OCI-M1 (cell line): ENCODE results near the gene VAMP2.
A peak's percentile ranks its signal among the peaks of the same experiment; 100 is the strongest.

Experiments used
- DNase-seq: peaks from one replicate; lab custom pipeline; 2025; lab: John Stamatoyannopoulos, UW

The VAMP2 gene

DNA sequence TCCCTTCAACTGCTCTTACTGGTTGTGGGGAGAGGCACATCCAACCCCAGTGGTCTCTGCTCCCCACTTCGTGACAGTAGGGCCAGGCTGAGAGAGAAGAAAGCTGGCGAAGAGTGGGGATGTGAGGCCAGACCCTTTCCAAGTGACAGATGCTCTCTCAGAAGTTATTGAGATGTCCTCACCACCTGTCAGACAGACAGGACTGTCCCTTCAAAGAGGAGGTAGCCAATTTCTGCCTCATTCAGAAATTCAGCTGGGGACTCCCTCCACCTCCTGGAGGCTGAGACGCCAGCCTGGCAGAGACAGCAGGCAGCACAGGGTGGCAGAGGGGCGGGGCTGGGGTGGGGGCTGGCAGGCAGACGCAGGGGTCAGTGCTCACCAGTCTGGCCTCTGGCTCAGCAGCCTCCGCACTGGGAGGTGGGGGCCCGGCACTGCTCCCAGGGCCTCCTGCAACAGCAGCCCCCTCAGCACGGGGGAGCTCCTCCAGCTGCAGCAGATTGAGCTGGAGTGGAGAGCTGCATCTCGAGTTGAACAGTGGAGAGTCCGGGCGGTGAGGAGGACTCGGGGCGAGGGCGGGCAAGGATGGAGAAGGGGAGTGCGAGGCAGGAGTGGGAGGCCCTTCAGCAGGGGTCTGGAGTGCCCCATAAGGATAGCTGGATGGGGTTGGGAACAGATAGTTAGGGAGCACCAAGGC is 19.7 kb downstream of the VAMP2 start:
- DNase-seq = no peak

DNA sequence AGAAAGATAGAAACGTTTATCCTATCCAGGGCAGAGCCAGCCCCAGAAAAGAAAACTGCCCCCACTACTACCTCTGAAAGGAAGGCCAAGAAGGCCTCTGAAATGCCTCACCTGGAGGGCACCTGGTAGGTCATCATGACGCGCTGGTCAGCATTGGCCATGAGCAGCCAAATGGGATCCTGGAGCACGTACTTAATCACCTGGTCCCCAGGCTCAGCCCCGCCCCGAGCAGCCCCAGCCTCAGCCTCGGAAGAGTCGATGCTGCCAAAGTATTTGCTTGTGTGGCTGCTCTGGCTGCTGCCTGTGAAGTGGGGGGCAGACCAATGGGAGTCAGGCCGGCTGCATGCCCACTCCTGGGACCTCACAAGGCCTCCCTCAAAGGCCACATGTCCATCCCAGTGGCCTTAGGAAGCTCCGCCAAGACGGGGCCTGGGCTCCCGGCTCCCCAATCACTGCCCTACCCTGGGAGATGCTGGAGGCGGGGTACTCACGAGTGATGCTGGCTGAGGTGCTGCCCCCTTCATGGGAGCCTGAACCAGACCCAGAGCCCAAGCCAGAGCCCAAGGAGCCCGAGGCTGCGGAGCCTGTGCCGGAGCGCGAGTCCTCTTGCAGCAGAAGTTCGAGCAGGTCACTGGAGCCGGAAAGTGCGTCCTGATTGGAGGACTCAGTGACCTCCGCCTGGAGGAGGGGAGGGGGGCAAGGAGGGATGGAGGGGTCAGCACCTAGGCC is 20.4 kb downstream of the VAMP2 start:
- no peak for DNase-seq

DNA sequence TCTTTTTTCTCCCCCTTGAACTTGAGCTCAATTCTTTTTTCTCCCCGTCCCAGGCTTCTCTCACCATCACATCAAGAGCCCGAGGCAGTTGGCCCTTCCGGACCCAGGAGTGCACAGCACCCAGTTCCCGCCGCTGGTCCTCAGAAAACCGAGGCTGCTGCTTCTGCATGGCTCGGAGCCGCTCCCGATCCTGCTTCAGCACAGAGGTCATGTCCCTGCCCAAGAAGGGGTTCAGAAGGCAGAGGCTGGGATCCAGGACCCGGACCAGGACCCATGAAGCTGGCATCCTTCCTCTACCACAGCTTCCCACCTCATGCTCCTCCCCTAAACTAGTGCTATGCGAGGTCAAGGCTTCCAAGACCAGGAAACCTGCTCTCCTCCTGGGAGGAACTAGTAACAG is 21.0 kb downstream of the VAMP2 start:
- no peak for DNase-seq

DNA sequence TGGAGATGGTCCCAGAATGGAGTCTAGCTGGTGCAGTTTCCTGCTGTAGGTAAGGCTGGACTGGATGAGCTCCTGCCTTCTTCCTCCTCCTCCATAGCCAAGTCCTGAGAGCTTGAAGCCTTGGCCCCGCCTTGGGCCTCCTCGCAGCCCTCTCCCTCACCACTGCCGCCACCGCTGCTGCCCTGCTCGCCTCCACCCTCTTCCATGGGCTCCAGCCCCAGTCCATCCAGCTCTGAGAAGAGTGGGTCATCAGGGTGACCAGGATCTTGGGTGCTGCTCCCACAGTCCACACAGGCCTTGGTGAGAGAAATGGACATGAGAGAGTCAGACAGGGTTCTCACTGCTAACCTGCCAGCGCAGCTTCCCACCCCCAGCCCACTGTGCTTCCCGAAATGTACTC is 21.7 kb downstream of the VAMP2 start:
- no peak for DNase-seq

DNA sequence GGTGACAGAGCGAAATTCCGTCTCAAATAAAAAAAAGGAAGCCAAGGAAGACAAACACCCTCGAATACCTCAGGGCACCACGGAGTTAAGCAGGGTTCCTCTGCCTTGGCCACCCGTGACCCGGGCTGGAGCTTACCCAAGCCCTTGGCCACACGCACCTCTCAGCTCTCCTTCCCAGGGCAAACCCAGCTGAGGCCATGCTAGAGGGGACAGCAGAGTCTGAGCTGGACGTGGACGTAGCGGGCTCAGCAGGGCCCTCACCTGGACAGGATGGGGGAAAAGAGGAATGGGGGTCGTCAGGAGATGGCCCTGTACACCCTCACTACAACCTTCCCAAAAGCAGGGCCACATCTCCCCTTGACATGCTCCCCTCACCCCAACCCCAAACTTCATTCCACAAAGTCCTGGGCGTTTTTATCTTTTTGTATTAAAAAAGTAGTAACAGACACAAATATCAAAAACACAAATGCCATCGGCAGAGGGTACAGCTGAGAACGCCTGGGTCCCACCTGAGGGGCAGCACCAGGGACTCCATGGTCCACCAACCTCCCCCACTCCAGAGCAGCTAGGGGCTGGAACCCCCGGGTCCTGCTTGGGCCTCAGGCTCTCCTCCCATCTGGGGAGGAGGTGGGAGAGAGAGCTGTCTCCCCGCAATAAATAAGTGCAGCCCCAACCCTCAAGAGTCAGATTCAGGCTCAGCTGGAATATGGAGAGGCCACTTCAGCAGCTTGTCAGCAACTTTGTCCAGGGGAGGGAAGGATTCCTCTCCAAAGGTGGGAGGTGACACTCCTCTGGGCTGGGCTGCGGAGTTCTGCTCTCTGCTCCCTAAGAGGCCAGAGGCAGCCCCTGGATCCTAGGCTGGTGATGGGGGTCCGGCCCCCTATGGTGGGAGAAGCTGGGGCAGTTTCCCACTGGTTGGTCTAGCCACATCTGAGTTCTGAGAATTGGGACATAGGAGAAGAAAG is 22.4 kb downstream of the VAMP2 start:
- DNase-seq = no peak

DNA sequence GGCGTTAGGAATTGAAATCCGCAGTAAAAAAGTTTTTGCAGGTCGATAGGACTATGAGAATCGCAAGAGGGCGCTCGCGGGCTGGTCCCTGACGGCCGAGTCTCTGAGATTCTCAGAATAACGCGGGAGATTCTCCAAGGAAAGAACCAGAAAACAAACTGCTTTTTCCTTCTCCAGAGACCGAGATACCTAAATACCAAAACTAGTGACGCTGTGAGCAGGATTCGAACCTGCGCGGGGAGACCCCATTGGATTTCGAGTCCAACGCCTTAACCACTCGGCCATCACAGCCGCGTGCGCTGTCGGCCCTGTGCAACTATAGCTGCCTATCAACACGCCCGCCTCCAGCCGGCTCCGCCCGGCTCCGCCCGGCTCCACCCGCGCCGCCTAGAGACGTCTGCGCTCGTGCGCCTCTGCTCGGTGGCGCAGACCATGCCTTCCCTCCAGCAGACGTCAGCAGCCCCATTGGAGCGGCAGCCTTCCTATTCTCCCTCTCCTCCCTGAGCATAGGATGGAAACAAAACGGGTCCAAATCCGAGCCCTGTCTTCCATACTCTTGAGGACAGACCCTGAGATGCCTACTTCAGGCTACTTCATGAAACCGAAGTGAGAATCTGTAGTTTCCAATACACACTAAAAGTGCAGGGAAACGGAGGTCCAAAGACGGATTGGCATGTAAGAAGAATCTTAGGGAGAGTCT is 23.9 kb downstream of the VAMP2 start:
- DNase-seq = peak; percentile 100

DNA sequence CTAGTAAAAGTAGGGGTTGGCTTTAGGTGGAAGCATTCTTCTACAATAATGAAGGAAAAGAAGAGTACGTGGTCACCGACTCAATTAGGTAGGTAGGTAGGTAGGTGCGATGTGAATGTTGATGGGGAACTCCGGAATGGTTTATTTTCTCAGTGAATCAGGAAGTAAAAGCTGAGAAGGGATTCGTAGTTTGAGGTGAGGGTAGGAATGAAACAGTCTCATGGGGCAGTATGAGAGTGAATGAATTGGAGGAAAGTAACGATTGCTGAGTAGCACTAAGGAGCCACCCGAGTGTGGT is 24.4 kb downstream of the VAMP2 start:
- DNase-seq = no peak

DNA sequence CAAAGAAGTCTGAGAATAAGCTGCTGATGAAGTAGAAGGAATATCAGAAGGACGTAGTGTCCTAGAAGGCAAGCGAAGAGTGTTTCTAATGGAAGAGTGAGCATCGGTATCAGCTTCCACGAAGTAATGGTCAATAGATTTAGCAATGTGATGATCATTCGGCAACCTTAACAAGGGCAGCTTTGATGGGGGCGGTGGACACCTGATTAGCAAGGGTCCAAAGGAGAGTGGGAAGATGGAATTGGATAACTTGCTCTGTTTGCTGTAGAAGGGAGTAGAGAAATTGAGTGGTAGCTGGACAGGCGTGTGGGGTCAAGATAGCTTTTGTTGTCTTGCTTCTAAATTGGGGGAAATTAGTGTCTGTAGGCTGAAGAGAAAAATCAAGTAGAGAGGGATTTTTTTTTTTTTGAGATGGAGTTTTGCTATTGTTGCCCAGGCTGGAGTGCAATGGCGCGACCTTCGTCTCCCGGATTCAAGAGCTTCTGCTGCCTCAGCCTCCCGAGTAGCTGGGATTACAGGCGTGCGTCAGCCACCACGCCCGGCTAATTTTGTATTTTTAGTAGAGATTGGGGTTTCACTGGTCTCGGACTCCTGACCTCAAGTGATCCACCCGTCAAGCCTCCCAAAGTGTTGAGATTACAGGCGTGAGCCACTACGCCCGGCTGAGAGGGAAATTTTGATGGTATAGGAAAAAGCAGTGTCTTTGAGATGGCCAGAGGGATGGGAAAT is 24.9 kb downstream of the VAMP2 start:
- no peak for DNase-seq

DNA sequence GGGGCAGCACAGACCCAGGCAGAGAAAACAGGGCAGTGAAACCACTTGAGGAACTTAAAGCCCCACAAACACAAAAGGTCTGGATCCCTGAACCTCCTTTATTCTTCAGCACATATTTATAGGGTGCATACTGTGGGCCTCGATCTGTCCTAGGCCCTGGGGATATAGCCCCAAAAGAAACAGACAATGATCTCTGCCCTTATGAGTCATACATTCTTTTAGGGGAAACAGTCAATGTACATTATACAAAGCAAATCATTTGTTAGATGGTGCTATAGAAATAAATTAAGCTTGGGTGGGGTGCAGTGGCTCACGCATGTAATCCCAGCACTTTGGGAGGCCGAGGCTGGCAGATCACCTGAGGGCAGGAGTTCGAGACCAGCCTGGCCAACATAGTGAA is 28.8 kb downstream of the VAMP2 start:
- DNase-seq = no peak

DNA sequence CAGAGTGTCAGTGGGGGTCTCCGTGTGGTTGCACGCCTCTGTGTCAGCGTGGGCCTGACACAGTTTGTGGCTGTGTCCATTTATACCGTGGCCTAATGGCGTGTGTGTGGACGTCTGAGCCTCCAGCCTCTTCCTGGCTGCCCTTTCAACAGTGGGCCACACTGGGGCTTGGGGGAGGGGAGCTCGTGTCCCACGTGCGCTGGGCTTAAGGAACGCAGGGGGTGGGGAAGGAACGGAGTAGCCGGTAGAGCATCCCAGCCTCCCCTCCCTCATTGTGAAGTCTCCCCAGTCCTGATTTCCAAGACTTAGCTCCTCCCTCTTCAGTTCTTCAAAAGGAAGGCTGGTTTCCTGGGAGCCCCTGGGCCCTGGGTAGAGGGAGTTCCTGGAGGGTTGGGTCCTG is 29.3 kb downstream of the VAMP2 start:
- DNase-seq = no peak

DNA sequence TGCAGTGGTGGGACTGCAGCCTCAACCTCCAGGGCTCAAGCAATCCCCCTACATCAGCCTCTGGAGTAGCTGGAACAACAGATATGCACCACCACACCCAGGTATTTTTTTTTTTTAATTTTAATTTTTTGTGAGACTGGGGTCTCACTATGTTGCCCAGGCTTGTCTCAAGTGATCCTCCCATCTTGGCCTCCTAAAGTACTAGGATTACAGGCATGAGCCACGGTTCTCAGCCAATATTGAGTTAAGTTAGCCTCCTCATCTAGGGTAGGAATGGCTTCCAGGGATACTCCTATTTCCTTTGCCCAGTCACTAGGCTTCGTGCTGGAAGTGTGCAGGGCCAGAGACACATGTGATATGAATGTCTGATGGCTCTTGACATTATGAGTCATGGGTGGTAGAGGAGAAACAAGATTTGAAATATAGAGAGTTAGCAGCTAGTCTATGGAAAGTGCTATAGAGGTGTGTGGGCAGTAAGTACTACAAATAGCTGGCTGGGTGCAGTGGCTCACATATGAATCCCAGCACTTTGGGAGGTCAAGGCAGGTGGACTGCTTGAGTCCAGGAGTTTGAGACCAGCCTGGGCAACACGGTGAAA is 30.8 kb downstream of the VAMP2 start:
- no peak for DNase-seq

DNA sequence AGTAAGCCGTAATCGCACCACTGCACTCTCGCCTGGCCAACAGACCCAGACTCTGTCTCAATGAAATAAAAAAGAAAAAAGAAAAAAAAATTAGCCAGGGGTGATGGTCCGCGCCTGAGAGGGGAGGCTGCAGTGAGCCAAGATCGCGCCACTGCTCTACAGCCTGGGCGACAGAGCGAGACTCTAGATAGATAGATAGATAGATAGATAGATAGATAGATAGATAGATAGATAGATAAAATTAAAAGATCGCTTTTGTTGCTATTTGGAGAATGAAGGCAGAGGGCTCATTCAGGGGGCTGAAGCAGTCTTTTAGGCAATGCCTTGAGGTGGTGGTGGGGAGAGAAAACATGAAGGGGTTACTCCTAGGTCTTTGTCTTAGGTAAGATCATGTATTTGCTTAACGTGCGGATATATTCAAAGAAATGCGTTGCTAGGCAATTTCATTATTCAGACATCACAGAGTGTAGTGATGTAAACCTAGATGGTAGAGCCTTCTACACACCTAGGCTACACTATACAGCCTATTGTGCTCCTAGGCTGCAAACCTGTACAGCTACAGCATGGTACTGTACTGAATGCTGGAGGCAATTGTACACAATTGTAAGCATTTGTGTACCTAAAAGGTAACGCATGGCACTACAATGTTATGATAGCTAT is 34.5 kb downstream of the VAMP2 start:
- no peak for DNase-seq

DNA sequence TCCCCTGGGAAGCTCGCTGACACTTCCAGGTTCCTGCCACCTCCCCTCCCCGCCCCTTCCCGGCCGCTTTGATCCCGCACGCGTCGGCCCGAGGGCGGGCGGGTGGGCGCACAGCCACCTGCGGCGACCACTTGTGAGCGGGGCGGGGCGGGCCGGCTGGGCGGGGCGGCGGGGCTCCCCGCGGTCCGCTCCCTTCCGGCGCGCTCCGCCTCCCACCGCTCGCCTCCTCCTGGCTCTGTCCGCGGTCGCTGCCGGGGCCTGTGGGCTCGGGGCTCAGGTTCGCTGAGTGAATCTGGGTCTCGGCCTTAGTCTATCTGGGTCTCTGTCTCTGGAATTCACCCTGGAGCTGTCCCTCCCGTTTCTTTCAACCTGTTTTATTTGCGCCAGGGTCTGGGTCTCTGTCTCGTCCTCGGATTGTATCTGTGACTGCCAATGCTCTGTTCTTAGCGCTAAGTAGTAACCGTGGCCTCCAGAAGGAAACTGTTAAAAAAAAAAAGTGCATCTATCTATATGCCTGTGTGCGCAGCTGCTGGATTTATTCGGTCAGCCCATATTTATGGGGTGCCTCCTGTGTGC is 36.2 kb downstream of the VAMP2 start:
- peak; percentile 74 for DNase-seq

DNA sequence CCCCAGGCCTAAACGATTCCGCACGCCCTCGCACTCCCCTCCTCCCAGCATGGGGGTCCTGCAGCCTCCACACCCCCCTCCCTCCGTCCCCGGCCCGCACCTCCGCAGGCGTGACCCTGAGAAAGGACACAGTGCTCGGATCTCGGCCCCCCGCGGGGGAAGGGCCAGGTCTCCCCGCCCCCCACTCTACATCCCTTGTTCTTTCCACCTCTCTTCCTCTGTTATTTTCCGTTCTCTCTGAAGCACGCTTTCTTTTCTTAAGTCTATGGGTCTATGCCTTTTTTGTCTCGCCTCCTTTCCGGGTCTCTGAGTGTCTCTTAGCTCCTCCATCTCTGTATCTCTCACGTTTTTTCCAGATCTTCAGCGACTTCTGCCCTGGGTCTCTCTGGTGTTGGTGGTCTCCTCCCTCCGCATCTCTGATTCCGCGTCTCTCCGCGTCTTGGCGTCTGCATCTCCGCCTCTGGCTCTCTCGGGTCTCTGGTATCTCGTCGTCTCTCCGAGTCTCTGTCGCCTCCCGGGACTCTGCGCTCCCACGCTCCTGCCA is 36.7 kb downstream of the VAMP2 start:
- DNase-seq = peak; percentile 73

DNA sequence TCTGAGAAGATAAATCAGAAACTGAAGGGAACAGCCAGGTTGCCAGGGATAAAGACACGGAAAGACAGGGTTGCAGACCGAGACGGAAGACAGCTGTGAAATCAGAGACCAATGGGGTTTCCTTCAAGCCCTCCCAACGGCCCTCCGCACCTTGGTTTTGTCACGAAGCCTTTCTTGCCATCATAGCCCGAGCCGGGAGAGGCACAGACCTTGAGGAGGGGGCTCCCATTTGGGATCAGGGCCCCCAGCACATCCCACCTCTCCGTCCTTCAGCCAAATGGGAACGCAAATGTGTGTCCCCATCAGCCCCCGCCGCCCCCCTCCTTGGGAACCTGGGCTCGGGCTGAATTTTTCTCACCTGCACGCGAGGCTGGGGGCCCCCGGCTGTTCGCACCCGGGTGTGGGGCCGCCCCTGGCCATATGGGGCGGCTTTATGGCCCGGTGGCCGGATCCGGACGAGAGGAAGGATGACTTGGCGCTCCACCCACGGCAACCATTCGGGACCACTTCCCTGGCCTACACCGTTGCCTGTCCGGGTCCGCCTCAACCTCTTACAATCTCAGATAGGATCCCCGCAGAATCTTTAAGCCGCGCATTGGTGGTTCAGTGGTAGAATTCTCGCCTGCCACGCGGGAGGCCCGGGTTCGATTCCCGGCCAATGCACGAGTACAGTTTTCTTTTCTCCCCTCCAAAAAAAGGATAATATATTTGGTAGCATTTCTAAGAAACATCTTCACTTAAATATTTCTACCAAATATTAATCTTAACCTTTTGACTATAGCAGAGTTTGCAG is 37.4 kb downstream of the VAMP2 start:
- DNase-seq = peak; percentile 95

DNA sequence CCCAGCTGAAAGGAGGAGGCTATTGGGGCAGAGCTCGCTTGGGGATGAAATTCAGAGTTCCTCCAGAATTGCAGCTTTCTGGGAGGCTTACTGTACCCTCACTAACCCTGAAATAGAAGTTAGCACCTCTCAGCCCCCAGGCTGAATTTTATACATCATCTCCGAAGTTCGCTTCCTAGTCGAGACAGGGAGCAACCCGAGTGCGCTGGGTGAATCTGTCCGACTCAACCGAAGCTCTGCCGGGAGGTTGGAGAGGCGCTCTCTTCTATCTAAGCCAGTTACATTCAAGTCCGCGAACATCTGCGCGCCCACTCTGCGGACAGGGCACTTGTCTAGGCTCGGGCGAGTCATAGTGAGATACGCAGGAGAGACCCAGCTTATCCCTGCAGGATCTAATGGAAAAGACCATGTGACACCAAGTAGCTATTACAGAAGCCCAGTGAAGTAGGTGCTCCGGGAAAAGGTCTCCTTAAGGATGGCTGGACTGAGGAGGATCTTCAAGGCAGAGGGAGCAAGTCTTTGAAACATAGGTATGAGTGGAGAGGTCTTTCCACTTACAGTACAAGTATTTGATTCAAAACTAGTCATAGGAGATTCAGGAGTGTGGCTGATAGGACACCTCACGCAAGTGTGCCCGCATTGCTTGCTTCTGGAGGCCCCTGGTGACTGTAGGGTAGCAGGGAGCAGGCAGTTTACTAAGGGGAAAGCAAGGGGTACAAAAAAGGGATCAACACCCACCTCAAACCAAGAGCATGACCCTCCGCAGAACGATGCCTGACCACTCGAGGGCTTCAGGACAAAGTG is 38.2 kb downstream of the VAMP2 start:
- DNase-seq = peak; percentile 77

DNA sequence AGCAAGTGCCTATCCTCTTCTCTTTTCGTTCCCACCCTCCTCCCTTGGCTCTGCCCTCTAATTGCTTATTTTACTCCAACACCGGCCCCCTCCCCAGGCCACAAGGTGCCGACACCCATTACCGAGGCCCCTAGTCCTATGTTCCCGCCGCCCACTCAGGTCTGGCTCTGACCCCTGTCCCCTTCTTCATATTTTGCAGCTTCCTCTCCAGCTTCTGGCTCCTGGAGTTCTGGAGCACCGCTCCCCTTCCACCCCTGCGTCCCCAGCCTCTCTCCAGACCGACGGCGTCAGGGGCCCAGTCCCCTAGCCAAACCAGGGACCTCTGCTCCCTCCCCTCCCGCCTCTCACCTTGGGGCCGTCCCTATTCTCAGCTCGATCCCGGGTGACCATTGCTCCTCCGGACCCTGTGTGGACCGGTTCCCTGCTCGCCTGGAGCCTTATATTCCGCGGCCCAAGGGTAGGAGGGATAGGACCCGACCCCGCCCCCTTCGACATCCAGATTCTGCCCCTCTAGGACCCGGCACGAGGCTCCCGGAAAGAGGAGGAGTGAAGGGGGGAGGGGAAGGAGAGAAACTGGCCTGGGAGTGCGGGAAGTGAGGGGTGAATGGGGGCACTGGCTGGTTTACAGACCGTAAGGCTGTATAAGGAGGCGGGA is 38.9 kb downstream of the VAMP2 start, which contains the start of gene HES7:
Gene HES7 (minus strand): TSS at position 412 of the 655 bp plus-strand sequence. CDS start 22 bp downstream, at position 390.
- peak; percentile 77 for DNase-seq
